ENCODE results near the gene FOXA2.

The FOXA2 gene

DNA sequence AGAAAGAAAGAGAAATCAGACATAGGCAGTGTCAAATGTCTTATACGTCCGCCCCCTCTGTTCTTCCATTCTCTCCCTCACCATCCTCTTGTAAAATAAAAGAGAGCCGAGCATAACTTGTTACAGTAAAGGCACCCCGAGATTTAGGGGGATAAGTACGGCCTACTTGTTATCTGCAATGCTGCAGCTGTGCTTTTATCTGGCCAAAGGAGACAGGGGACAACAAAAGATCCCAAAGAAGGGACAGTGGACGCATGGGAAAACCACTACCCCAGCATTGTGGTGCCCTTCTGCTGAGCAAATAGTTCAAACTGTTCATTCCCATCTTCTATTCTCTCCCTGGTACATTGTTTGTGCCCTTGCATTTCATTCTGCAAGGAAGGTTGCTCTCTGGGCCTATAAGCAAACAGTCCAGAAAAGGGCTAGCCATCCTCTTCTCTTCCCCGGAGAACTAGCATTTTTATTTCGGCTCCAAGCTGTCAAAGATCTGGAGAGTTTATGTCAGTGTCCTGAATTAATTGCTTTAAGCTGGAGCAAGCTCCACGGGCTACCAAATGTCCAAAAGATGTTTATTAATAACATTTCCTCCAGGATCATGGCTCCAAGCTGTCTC lies 22.3 kb downstream of the FOXA2 start:
- H3K4me2 ChIP-seq (ENCODE audit: low read length): no peak overlapping the region
- no peaks in the 10 kb centered on the region for H3K79me2 ChIP-seq (ENCODE audit: control insufficient read depth, low read length)
- H3K27ac ChIP-seq (ENCODE audit: low read depth, low read length): no peak overlapping the region
- no peaks in the 10 kb centered on the region for H4K20me1 ChIP-seq (ENCODE audit: control insufficient read depth, insufficient read depth, low read depth, low read length)
- no peaks in the 10 kb centered on the region for H3K4me1 ChIP-seq (ENCODE audit: control insufficient read depth, low read length)
- no peaks in the 10 kb centered on the region for H3F3A ChIP-seq (ENCODE audit: control insufficient read depth, insufficient read depth)
- TF ChIP-seq, protein P1, sequence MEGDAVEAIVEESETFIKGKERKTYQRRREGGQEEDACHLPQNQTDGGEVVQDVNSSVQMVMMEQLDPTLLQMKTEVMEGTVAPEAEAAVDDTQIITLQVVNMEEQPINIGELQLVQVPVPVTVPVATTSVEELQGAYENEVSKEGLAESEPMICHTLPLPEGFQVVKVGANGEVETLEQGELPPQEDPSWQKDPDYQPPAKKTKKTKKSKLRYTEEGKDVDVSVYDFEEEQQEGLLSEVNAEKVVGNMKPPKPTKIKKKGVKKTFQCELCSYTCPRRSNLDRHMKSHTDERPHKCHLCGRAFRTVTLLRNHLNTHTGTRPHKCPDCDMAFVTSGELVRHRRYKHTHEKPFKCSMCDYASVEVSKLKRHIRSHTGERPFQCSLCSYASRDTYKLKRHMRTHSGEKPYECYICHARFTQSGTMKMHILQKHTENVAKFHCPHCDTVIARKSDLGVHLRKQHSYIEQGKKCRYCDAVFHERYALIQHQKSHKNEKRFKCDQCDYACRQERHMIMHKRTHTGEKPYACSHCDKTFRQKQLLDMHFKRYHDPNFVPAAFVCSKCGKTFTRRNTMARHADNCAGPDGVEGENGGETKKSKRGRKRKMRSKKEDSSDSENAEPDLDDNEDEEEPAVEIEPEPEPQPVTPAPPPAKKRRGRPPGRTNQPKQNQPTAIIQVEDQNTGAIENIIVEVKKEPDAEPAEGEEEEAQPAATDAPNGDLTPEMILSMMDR (IDR thresholded peaks at IDR 0.05; ENCODE audit: low read depth, low read length, poor library complexity, severe bottlenecking): no peak
- H3K27me3 ChIP-seq (ENCODE audit: control insufficient read depth, low read length): no peaks in the 10 kb centered on the region; the same call in 1 of the 2 replicates
- H3K36me3 ChIP-seq (ENCODE audit: control insufficient read depth, low read length): no peaks in the 10 kb centered on the region
- H3K9me2 ChIP-seq (replicated peaks; ENCODE audit: control insufficient read depth, low read length): no peaks in the 10 kb centered on the region
- no peak overlapping the region for H3K4me3 ChIP-seq (ENCODE audit: low read length)
- no peaks in the 10 kb centered on the region for H3K9me3 ChIP-seq (ENCODE audit: control insufficient read depth, insufficient read depth, low read length)

DNA sequence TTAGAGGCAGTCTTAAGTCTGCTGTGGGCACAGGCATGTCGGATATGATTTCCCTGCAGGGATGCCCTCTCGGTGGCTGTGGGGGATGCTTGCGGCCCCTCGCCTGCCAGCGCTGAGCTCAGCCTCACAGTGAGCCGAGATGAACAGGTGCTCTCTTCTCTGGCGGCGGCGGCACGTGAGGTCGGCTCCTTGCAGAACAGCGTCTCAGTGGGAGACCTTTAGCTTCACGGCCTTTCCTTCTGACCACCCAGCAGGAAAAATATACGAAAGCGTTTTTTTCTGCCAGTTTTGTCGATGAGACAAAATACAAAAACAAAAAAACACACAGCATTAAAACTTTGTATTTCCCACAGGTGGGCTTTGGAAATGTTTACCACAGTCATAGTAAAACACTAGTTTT lies 23.6 kb downstream of the FOXA2 start:
- Histone ChIP-seq H4K20me1 (ENCODE audit: control insufficient read depth, insufficient read depth, low read depth, low read length) (no peaks in the 10 kb centered on the region), H3K36me3 (ENCODE audit: control insufficient read depth, low read length) (no peaks in the 10 kb centered on the region), H3K27me3 (ENCODE audit: control insufficient read depth, low read length) (no peaks in the 10 kb centered on the region; the same call in 1 of the 2 replicates), H3K9me3 (ENCODE audit: control insufficient read depth, insufficient read depth, low read length) (no peaks in the 10 kb centered on the region), H3K4me3 (ENCODE audit: low read length) (no peak overlapping the region), H3K9me2 (replicated peaks; ENCODE audit: control insufficient read depth, low read length) (no peaks in the 10 kb centered on the region), H3K27ac (ENCODE audit: low read depth, low read length) (no peak overlapping the region), H3K79me2 (ENCODE audit: control insufficient read depth, low read length) (no peaks in the 10 kb centered on the region), H3K4me2 (ENCODE audit: low read length) (no peak overlapping the region), H3F3A (ENCODE audit: control insufficient read depth, insufficient read depth) (no peaks in the 10 kb centered on the region), H3K4me1 (ENCODE audit: control insufficient read depth, low read length) (no peaks in the 10 kb centered on the region)
- TF ChIP-seq, protein P1 (IDR thresholded peaks at IDR 0.05; ENCODE audit: low read depth, low read length, poor library complexity, severe bottlenecking): no peak
- TF ChIP-seq EZH2phosphoT487 (IDR thresholded peaks at IDR 0.05; ENCODE audit: borderline replicate concordance, low read length): no peak

DNA sequence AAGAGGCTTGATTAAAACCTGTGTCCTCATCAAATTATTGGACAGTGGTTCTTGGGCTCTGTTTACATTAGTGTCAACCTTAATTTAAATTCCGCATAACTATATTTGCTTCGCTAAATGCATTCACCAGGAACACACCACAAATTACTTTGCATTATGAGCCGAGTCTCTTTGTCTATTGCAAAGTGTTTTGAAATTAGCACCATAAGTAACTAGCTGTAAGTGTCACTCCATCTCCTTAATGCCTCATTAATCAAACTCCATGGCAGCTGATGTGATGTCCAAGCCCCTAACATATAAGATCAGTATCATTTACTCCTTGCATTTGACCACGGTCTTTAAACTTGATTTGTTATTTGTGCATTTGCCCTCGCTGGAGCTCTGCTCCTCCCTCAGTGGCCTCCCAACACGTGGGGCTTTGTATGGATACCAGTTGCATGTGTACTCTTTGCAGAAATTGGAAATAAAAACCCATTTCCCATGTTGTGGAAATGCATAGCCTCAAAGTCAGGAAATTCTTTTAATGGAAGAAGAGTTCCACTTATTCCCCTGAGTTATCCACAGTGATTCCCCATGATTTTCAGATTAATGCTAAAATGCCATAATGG lies 24.6 kb downstream of the FOXA2 start:
- H3K4me2 ChIP-seq (ENCODE audit: low read length): no peak overlapping the region
- H3K4me1 ChIP-seq (ENCODE audit: control insufficient read depth, low read length): no peaks in the 10 kb centered on the region
- H3K27me3 ChIP-seq (ENCODE audit: control insufficient read depth, low read length): no peaks in the 10 kb centered on the region; the same call in 1 of the 2 replicates
- no peak overlapping the region for H3K4me3 ChIP-seq (ENCODE audit: low read length)
- H4K20me1 ChIP-seq (ENCODE audit: control insufficient read depth, insufficient read depth, low read depth, low read length): no peaks in the 10 kb centered on the region
- no peaks in the 10 kb centered on the region for H3K36me3 ChIP-seq (ENCODE audit: control insufficient read depth, low read length)
- H3K9me2 ChIP-seq (replicated peaks; ENCODE audit: control insufficient read depth, low read length): no peaks in the 10 kb centered on the region
- no peak for TF ChIP-seq EZH2phosphoT487 (IDR thresholded peaks at IDR 0.05; ENCODE audit: borderline replicate concordance, low read length)
- TF ChIP-seq, protein P1 (IDR thresholded peaks at IDR 0.05; ENCODE audit: low read depth, low read length, poor library complexity, severe bottlenecking): no peak
- H3K79me2 ChIP-seq (ENCODE audit: control insufficient read depth, low read length): no peaks in the 10 kb centered on the region
- no peak overlapping the region for H3K27ac ChIP-seq (ENCODE audit: low read depth, low read length)
- H3K9me3 ChIP-seq (ENCODE audit: control insufficient read depth, insufficient read depth, low read length): no peaks in the 10 kb centered on the region
- no peaks in the 10 kb centered on the region for H3F3A ChIP-seq (ENCODE audit: control insufficient read depth, insufficient read depth)

All from DOHH2 (cell line).